GM12878 (cell line): Measurements from ENCODE around the gene ZNF511.

Experiments
- CBX5 ChIP-seq: sonication (generic); IDR thresholded peaks from 2 replicates; pipeline ENCODE4 v1.6.1; 2016; ENCODE audit warnings: low read depth, moderate library complexity, mild to moderate bottlenecking, inconsistent platforms
- CEBPB ChIP-seq, 2 experiments: fragments of 150-350 bp in 1 of 2; IDR thresholded peaks; 2 replicates each; pipeline ENCODE4 v1.6.1; 2012 to 2014; ENCODE audit warnings: low read depth in 2 of 2, low read length in 2 of 2, borderline replicate concordance in 1 of 2, inconsistent platforms in 1 of 2
- CTCF ChIP-seq, 3 experiments: IDR thresholded peaks in 2 of 3; conservative IDR thresholded peaks in 1 of 3; 2 replicates each; pipeline ENCODE4 v1.5.1; 2011; ENCODE audit warnings: low read depth in 3 of 3, low read length in 3 of 3, mild to moderate bottlenecking in 3 of 3, control low read depth in 2 of 3, moderate library complexity in 2 of 3, inconsistent platforms in 1 of 3, mixed read lengths in 1 of 3; ENCODE audit not compliant: control insufficient read depth in 2 of 3, insufficient read depth in 1 of 3; ENCODE audit errors: extremely low read depth in 1 of 3
- ETV6 ChIP-seq, 2 experiments: fragments of 450-650 bp in 1 of 2; IDR thresholded peaks in 1 of 2; conservative IDR thresholded peaks in 1 of 2; 2 replicates each; pipeline ENCODE4 v1.6.1; 2014; ENCODE audit warnings: antibody characterized with exemption in 1 of 2, borderline replicate concordance in 1 of 2, low read depth in 1 of 2, mild to moderate bottlenecking in 1 of 2, moderate library complexity in 1 of 2
- LARP7 ChIP-seq: fragments of 450-650 bp; IDR thresholded peaks from 2 replicates; pipeline ENCODE4 v1.6.1; 2017; ENCODE audit warnings: mild to moderate bottlenecking
- NR2F1 ChIP-seq: fragments of 450-650 bp; conservative IDR thresholded peaks from 2 replicates; pipeline ENCODE4 v1.6.1; 2017; ENCODE audit warnings: mild to moderate bottlenecking
- POLR2A ChIP-seq: IDR thresholded peaks from 2 replicates; pipeline ENCODE4 v1.6.1; 2011; ENCODE audit warnings: low read depth, mild to moderate bottlenecking, low read length
- RAD21 ChIP-seq: IDR thresholded peaks from 2 replicates; pipeline ENCODE4 v1.6.1; 2011; ENCODE audit warnings: mild to moderate bottlenecking, low read depth, low read length, moderate library complexity; ENCODE audit not compliant: insufficient read depth
- SRF ChIP-seq, 2 experiments: IDR thresholded peaks; 2 replicates each; pipeline ENCODE4 v1.6.1; 2011; ENCODE audit warnings: low read depth in 2 of 2, low read length in 2 of 2, mild to moderate bottlenecking in 1 of 2, moderate library complexity in 1 of 2
- ZNF687 ChIP-seq: fragments of 450-650 bp; IDR thresholded peaks from 2 replicates; pipeline ENCODE4 v1.6.1; 2017; ENCODE audit warnings: mild to moderate bottlenecking, moderate library complexity

- TF ChIP-seq SRF (IDR thresholded peaks at IDR 0.05; ENCODE audit: low read depth in 2 of 2, low read length in 2 of 2) (no peak), ETV6 (conservative IDR thresholded peaks at IDR 0.05 in 1 of 2, IDR thresholded peaks at IDR 0.05 in 1 of 2; ENCODE audit: borderline replicate concordance in 1 of 2, low read depth in 1 of 2) (no peak), ZNF687 (no peak), CEBPB (IDR thresholded peaks at IDR 0.05; ENCODE audit: borderline replicate concordance in 1 of 2, low read depth in 2 of 2, low read length in 2 of 2) (no peak), CTCF (IDR thresholded peaks at IDR 0.05 in 2 of 3, conservative IDR thresholded peaks at IDR 0.05 in 1 of 3; ENCODE audit: control insufficient read depth in 2 of 3, extremely low read depth in 1 of 3, insufficient read depth in 1 of 3, low read depth in 3 of 3, low read length in 3 of 3) (no peak), NR2F1 (peak; percentile 78), LARP7 (no peak), CBX5 (no peak), RAD21 (no peak), POLR2A (no peak)
These were observed 39.2 kb downstream of the ZNF511 start for GRCh38 chr10:133347710-133348517.
